Endothelial cell of umbilical vein (primary cell): ENCODE results near the gene PAPOLA. TPM values are rescaled to one million over a fixed set of nuclear protein-coding genes. Genes with fewer than 3 reads are reported as not detected.

Experiments
- BruUV-seq: library from RNA; stranded (reverse); fragments of 400-500 nt; replicated peaks from 2 replicates; lab custom pipeline; 2021; lab: Mats Ljungman, UMichigan
- CTCF ChIA-PET: fragments of 300-600, 350-600 bp; sonication (Branson Sonifier 250); formaldehyde crosslinking; loops from one replicate; lab custom pipeline; 2021; ENCODE audit warnings: antibody characterized with exemption, inconsistent platforms; lab: Charles Lee
- POLR2A ChIA-PET: fragments of 300-600, 350-600 bp; sonication (Branson Sonifier 250); formaldehyde crosslinking; loops from one replicate; lab custom pipeline; 2021; ENCODE audit warnings: antibody characterized with exemption, inconsistent platforms; lab: Charles Lee
- DNase-seq: peaks from one replicate; pipeline ENCODE4 v3.0.0-alpha.2; 2011; ENCODE audit warnings: low read depth, low spot score
- FAIRE-seq: peaks from 2 replicates; lab custom pipeline; 2011; peaks lifted over from hg19 to GRCh38; lab: Jason Lieb, UNC
- H2AFZ ChIP-seq: 2 replicates; pipeline ENCODE4 v1.6.0; 2012; ENCODE audit warnings: low read depth, low read length, control low read depth, inconsistent platforms
- H3K27ac ChIP-seq: 2 replicates; pipeline ENCODE4 v1.5.1; 2011; ENCODE audit warnings: low read depth, mild to moderate bottlenecking, control low read depth, low read length, moderate library complexity; ENCODE audit not compliant: insufficient read depth
- H3K27me3 ChIP-seq, 2 experiments: 2 replicates each; pipeline versions ENCODE4 v1.6.0 to v1.6.1; 2011; ENCODE audit warnings: low read length in 2 of 2, mixed read lengths in 1 of 2; ENCODE audit not compliant: control insufficient read depth in 2 of 2, insufficient read depth in 2 of 2
- H3K36me3 ChIP-seq, 2 experiments: 2 replicates in 1 of 2; 3 replicates in 1 of 2; pipeline ENCODE4 v1.5.1; 2011; ENCODE audit warnings: low read length in 2 of 2, mild to moderate bottlenecking in 1 of 2, moderate library complexity in 1 of 2; ENCODE audit not compliant: control insufficient read depth in 2 of 2, insufficient read depth in 2 of 2; ENCODE audit errors: extremely low read depth in 1 of 2
- H3K4me1 ChIP-seq: 3 replicates; pipeline ENCODE4 v1.5.1; 2011; ENCODE audit warnings: mild to moderate bottlenecking, low read length; ENCODE audit not compliant: control insufficient read depth, insufficient read depth; ENCODE audit errors: extremely low read depth
- H3K4me2 ChIP-seq: 2 replicates; pipeline ENCODE4 v1.6.1; 2011; ENCODE audit warnings: low read length, control low read depth, mixed read lengths; ENCODE audit not compliant: insufficient read depth
- H3K4me3 ChIP-seq, 3 experiments: fragments of 200-600 bp in 1 of 3; sonication (generic), shearing (Covaris generic) in 1 of 3; replicated peaks in 1 of 3; 2 replicates each; pipeline ENCODE4 v1.5.1; 2011 to 2016; ENCODE audit warnings: control low read depth in 3 of 3, low read length in 3 of 3, mild to moderate bottlenecking in 2 of 3, inconsistent platforms in 1 of 3, low read depth in 1 of 3, moderate library complexity in 1 of 3; ENCODE audit not compliant: insufficient read depth in 1 of 3
- H3K79me2 ChIP-seq: 2 replicates; pipeline ENCODE4 v1.6.0; 2012; ENCODE audit warnings: low read length, inconsistent platforms; ENCODE audit not compliant: control insufficient read depth, insufficient read depth
- H3K9ac ChIP-seq: replicated peaks from 2 replicates; pipeline ENCODE3; 2011; ENCODE audit warnings: low read length, control low read depth; ENCODE audit not compliant: insufficient read depth; ENCODE audit errors: extremely low read depth
- H3K9me1 ChIP-seq: replicated peaks from 3 replicates; pipeline ENCODE4 v1.6.0; 2011; ENCODE audit warnings: mild to moderate bottlenecking, low read length; ENCODE audit not compliant: control insufficient read depth, insufficient read depth; ENCODE audit errors: extremely low read depth
- H3K9me3 ChIP-seq: replicated peaks from 2 replicates; pipeline ENCODE4 v1.5.1; 2012; ENCODE audit warnings: low read length, inconsistent platforms; ENCODE audit not compliant: control insufficient read depth, insufficient read depth
- H4K20me1 ChIP-seq: replicated peaks from 2 replicates; pipeline ENCODE3; 2011; ENCODE audit warnings: mild to moderate bottlenecking, low read length; ENCODE audit not compliant: control insufficient read depth, insufficient read depth; ENCODE audit errors: extremely low read depth
- EZH2 ChIP-seq: IDR thresholded peaks from 2 replicates; pipeline ENCODE4 v1.6.1; 2012; ENCODE audit warnings: borderline replicate concordance, low read depth, mild to moderate bottlenecking, moderate library complexity, low read length, inconsistent platforms; ENCODE audit not compliant: severe bottlenecking
- FOS ChIP-seq: IDR thresholded peaks from 2 replicates; pipeline ENCODE4 v1.6.1; 2011; ENCODE audit warnings: mild to moderate bottlenecking, low read length, moderate library complexity, borderline replicate concordance; ENCODE audit not compliant: insufficient read depth
- JUN ChIP-seq: IDR thresholded peaks from 2 replicates; pipeline ENCODE4 v1.6.1; 2011; ENCODE audit warnings: borderline replicate concordance, low read depth; ENCODE audit not compliant: insufficient read length, insufficient read depth
- MYC ChIP-seq: IDR thresholded peaks from one replicate; pipeline ENCODE4 v1.6.1; 2011; ENCODE audit warnings: mild to moderate bottlenecking, low read depth, low read length
- POLR2A ChIP-seq: IDR thresholded peaks from 2 replicates; pipeline ENCODE4 v1.6.1; 2012; ENCODE audit warnings: low read depth, mild to moderate bottlenecking, control low read depth, low read length
- POLR2AphosphoS5 ChIP-seq: IDR thresholded peaks from 2 replicates; pipeline ENCODE4 v1.6.1; 2012; ENCODE audit warnings: low read depth, mild to moderate bottlenecking, control low read depth, low read length, moderate library complexity; ENCODE audit not compliant: insufficient read depth
- dilution Hi-C: fragments of 300-500 bp; cut with MboI; formaldehyde crosslinking; loops from one replicate; pipeline ENCODE4 v1.15.0; 2019; ENCODE audit warnings: low sequenced_read_pairs; ENCODE audit not compliant: extremely low pct_ligation_motif_present
- intact Hi-C: fragments of 100-400 bp; cut with micrococcal nuclease; formaldehyde crosslinking; loops from one replicate; pipeline ENCODE4 v1.10.0; 2022
- polyA plus RNA-seq, 4 experiments: library from polyadenylated mRNA; depleted of rRNA in 3 of 4; stranded (reverse) in 3 of 4; unstranded in 1 of 4; fragments of >200 nt; gene quantifications; 2 replicates each; pipeline versions ENCODE4 v1.2.1 to v1.2.3, GENCODE V29; 2011 to 2012; ENCODE audit warnings: missing spikeins in 1 of 4
- total RNA-seq: library from RNA; stranded (reverse); gene quantifications from 2 replicates; pipeline ENCODE4 v1.2.3, GENCODE V29; 2021
- TF ChIP-seq, protein P1 (sequence below), 2 donors: IDR thresholded peaks; 1 replicate in 1 of 2; 2 replicates in 1 of 2; pipeline ENCODE4 v1.5.1; 2011; ENCODE audit warnings: low read length in 2 of 2, mild to moderate bottlenecking in 2 of 2, moderate library complexity in 2 of 2, control low read depth in 1 of 2, inconsistent platforms in 1 of 2, low read depth in 1 of 2; ENCODE audit not compliant: insufficient read depth in 1 of 2; ENCODE audit errors: extremely low read depth in 1 of 2

Gene PAPOLA
- total and polyA plus RNA-seq, 2 donors (not counting 3 experiments of a cell fraction or from before 2014, with no cell fraction given) = 75.4 to 184 TPM

DNA sequence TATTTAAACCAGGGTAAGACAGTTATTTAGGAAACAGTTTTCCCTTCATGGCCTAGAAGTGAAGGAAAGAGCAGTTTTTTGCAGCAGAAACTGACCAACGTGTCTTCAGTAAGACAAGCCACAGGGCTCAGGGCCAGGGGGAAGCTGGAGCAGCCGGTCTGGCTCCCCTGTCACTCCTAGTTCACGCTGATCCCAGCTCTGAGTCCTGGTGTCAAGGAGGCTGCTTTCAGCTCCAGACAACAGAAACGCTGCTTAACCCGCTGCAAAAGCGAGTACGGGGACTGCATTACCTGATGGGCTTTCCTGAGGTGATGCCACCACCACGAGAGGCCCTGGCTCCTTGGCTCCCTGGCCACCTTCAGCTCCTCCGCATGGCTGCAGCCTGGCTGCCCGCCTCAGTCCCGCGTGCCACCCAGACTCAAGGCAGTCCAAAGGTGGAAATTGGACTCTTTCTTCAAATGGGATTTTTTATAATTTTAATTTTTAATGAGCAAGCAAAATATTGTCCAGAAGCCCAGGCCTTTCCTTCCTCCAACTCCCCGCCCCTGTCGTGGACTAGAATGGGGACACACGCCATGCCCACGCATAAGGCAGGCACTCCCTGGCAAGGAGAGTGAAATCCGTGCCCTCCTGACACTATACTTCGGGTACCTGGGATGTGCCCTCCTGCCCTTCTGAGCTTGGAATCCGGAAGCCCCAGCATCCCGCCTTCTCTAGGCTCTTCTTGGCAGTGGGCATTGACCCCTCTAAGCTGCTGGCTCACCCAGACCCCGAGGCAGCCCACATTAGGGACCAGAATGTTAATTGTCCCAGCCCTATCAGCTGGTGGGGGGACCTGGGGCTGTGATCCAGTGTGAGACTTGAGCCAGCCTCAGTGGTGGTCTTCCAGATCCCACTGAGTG is 85.0 kb downstream of the PAPOLA start:
- no peaks in the 10 kb centered on the region for H3K79me2 ChIP-seq
- dilution Hi-C loops = no loop called here
- H4K20me1 ChIP-seq = no peaks in the 10 kb centered on the region
- no peak overlapping the region for H3K27ac ChIP-seq
- no peak overlapping the region for H2AFZ ChIP-seq
- no peaks in the 10 kb centered on the region for H3K36me3 ChIP-seq
- peaks cover 0 to 4% of the 10 kb centered on the region in 2 experiments for H3K27me3 ChIP-seq
- no peak overlapping the region for H3K9ac ChIP-seq
- no peaks in the 10 kb centered on the region for H3K9me3 ChIP-seq
- intact Hi-C loops = no loop called here
- H3K4me3 ChIP-seq = no peak overlapping the region
- no peak for FAIRE-seq
- no peak for TF ChIP-seq FOS
- TF ChIP-seq, protein P1, sequence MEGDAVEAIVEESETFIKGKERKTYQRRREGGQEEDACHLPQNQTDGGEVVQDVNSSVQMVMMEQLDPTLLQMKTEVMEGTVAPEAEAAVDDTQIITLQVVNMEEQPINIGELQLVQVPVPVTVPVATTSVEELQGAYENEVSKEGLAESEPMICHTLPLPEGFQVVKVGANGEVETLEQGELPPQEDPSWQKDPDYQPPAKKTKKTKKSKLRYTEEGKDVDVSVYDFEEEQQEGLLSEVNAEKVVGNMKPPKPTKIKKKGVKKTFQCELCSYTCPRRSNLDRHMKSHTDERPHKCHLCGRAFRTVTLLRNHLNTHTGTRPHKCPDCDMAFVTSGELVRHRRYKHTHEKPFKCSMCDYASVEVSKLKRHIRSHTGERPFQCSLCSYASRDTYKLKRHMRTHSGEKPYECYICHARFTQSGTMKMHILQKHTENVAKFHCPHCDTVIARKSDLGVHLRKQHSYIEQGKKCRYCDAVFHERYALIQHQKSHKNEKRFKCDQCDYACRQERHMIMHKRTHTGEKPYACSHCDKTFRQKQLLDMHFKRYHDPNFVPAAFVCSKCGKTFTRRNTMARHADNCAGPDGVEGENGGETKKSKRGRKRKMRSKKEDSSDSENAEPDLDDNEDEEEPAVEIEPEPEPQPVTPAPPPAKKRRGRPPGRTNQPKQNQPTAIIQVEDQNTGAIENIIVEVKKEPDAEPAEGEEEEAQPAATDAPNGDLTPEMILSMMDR (IDR thresholded peaks at IDR 0.05; ENCODE audit: extremely low read depth in 1 of 2, insufficient read depth in 1 of 2, low read depth in 1 of 2, low read length in 2 of 2) = no peak
- no peak for TF ChIP-seq MYC
- no peak for TF ChIP-seq EZH2
- no peak for TF ChIP-seq POLR2AphosphoS5
- no peak for TF ChIP-seq JUN
- TF ChIP-seq POLR2A = no peak
- H3K4me1 ChIP-seq = no peaks in the 10 kb centered on the region
- H3K9me1 ChIP-seq = no peaks in the 10 kb centered on the region
- CTCF ChIA-PET = interaction anchor here (1.1 to 1.5 kb wide), 2 partner anchors 8 to 266 kb away, joined by 3 to 4 read pairs; no protein-coding TSS in a partner anchor
- no peak for DNase-seq
- H3K4me2 ChIP-seq = no peak overlapping the region
- no TSS peak for BruUV-seq
- POLR2A ChIA-PET = no interaction called here
